ENCODE data around the gene MBNL2.
A peak's percentile ranks its signal among the peaks of the same experiment; 100 is the strongest.

MBNL2 gene

DNA sequence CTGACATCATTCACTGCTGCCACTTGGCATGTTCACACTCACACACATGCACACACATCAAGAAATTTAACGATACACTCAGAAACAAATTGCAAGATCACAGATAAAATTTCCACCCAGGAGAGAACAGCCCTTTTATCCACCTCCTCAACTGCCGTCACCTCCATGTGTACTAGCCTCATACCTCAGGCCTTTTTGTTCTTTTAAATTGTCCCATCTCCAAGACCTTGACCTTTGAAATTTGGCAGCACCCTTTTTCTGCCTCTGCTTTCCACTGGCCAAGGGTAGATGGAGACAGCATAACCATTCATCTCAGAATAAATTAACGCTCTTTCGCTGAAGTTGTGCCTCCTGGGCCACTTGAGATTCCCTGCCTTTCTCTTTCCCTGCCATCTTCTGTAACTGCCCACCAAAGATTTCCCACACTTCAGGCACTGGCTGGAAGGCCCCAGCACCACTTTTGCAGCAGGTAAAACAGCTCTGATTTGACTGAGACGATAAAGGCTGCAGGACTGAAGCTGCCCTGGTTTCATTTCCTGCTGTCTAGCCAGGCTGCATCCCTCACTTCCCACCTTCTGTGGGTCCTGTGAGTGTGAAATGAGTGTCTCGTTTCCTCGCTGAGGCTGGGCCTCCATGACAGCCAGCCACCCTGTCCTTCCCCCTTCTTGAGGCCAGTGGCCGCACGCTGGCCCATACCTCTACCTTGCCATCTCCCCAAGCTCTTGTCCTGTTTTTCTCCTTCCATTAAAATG, 39.3 kb downstream of the MBNL2 start:
- peaks cover 16% of the 10 kb centered on the region for H3K36me3 ChIP-seq (ENCODE audit: control insufficient read depth, insufficient read depth, low read length)
- H3K4me3 ChIP-seq (ENCODE audit: extremely low read depth, insufficient read depth, low read length, poor library complexity, severe bottlenecking), result no peak overlapping the region
- H3K9me3 ChIP-seq (ENCODE audit: control insufficient read depth, low read length), result no peaks in the 10 kb centered on the region
- H3K4me1 ChIP-seq (ENCODE audit: control insufficient read depth, insufficient read depth, low read length, poor library complexity, severe bottlenecking), result peaks cover 56% of the 10 kb centered on the region
- no peak overlapping the region for H3K27ac ChIP-seq (ENCODE audit: low read depth, low read length, severe bottlenecking)
- WGBS, 2 experiments (ENCODE audit: insufficient coverage in 2 of 2), result 92 to 98% methylated on average over 6 to 8 of the region's 9 CpGs

GRCh38 chr13:97262058-97262457, 39.9 kb downstream of the MBNL2 start:
- 90 to 98% methylated on average over 6 to 8 of the region's 8 CpGs for WGBS, 2 experiments (ENCODE audit: insufficient coverage in 2 of 2)
- no peak overlapping the region for H3K4me3 ChIP-seq (ENCODE audit: extremely low read depth, insufficient read depth, low read length, poor library complexity, severe bottlenecking)
- no peak overlapping the region for H3K27ac ChIP-seq (ENCODE audit: low read depth, low read length, severe bottlenecking)
- peaks cover 56% of the 10 kb centered on the region for H3K4me1 ChIP-seq (ENCODE audit: control insufficient read depth, insufficient read depth, low read length, poor library complexity, severe bottlenecking)
- H3K9me3 ChIP-seq (ENCODE audit: control insufficient read depth, low read length), result no peaks in the 10 kb centered on the region
- H3K36me3 ChIP-seq (ENCODE audit: control insufficient read depth, insufficient read depth, low read length), result peaks cover 16% of the 10 kb centered on the region

- H3K9me3 ChIP-seq (ENCODE audit: control insufficient read depth, low read length), result no peaks in the 10 kb centered on the region
- H3K4me3 ChIP-seq (ENCODE audit: extremely low read depth, insufficient read depth, low read length, poor library complexity, severe bottlenecking), result no peak overlapping the region
- 90 to 100% methylated on average over 1 of the region's 1 CpG for WGBS, 2 experiments (ENCODE audit: insufficient coverage in 2 of 2)
- no peak overlapping the region for H3K27ac ChIP-seq (ENCODE audit: low read depth, low read length, severe bottlenecking)
- peaks cover 23% of the 10 kb centered on the region for H3K36me3 ChIP-seq (ENCODE audit: control insufficient read depth, insufficient read depth, low read length)
- H3K4me1 ChIP-seq (ENCODE audit: control insufficient read depth, insufficient read depth, low read length, poor library complexity, severe bottlenecking), result peaks cover 57% of the 10 kb centered on the region
These were observed 41.0 kb downstream of the MBNL2 start for GRCh38 chr13:97263160-97263559.

GRCh38 chr13:97264663-97265062, 42.5 kb downstream of the MBNL2 start:
- peaks cover 57% of the 10 kb centered on the region for H3K4me1 ChIP-seq (ENCODE audit: control insufficient read depth, insufficient read depth, low read length, poor library complexity, severe bottlenecking)
- 93 to 94% methylated on average over 2 of the region's 3 CpGs for WGBS, 2 experiments (ENCODE audit: insufficient coverage in 2 of 2)
- no peak overlapping the region for H3K27ac ChIP-seq (ENCODE audit: low read depth, low read length, severe bottlenecking)
- no peaks in the 10 kb centered on the region for H3K9me3 ChIP-seq (ENCODE audit: control insufficient read depth, low read length)
- no peak overlapping the region for H3K4me3 ChIP-seq (ENCODE audit: extremely low read depth, insufficient read depth, low read length, poor library complexity, severe bottlenecking)
- H3K36me3 ChIP-seq (ENCODE audit: control insufficient read depth, insufficient read depth, low read length), result peaks cover 26% of the 10 kb centered on the region

GRCh38 chr13:97266332-97266731, 44.2 kb downstream of the MBNL2 start:
- peaks cover 41% of the 10 kb centered on the region for H3K4me1 ChIP-seq (ENCODE audit: control insufficient read depth, insufficient read depth, low read length, poor library complexity, severe bottlenecking)
- H3K27ac ChIP-seq (ENCODE audit: low read depth, low read length, severe bottlenecking), result no peak overlapping the region
- H3K9me3 ChIP-seq (ENCODE audit: control insufficient read depth, low read length), result no peaks in the 10 kb centered on the region
- WGBS, 2 experiments (ENCODE audit: insufficient coverage in 2 of 2), result 65 to 71% methylated on average over 3 to 6 of the region's 8 CpGs
- peaks cover 26% of the 10 kb centered on the region for H3K36me3 ChIP-seq (ENCODE audit: control insufficient read depth, insufficient read depth, low read length)
- H3K4me3 ChIP-seq (ENCODE audit: extremely low read depth, insufficient read depth, low read length, poor library complexity, severe bottlenecking), result no peak overlapping the region

DNA sequence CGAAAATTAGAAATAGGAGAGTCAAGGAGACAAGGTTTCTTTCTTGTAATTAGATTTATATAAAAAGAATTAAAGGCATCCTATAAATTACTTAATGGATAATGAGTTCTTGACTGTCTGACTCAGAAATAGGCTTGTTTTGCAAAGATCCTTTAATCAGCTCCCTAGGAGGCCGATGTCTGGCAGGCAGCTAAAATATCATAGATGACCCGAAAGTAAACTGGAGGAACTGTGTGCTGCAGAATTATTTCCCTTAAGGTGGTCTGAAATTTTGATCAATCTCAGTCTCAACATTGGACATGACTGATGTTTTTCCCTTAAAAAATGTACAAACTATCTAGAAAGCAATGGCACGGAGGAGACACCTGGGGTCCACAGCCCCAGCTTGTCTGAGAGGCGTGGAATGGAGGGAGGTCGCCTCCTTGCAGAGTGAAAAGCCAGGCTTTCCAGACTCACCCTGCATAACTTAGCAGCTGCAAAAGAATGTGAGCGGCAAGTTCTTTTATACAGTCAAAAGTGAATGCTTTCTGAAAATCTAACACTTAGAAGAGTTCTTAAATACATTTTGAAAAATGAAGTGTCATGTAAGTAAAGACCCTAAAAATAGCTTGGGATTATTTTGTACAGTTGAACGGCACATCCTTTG, 44.8 kb downstream of the MBNL2 start:
- H3K9me3 ChIP-seq (ENCODE audit: control insufficient read depth, low read length), result no peaks in the 10 kb centered on the region
- 65 to 78% methylated on average over 4 to 6 of the region's 8 CpGs for WGBS, 2 experiments (ENCODE audit: insufficient coverage in 2 of 2)
- peak overlapping the region; percentile 55 for H3K27ac ChIP-seq (ENCODE audit: low read depth, low read length, severe bottlenecking)

GRCh38 chr13:97267418-97268059, 45.4 kb downstream of the MBNL2 start:
- Histone ChIP-seq H3K9me3 (ENCODE audit: control insufficient read depth, low read length) (no peaks in the 10 kb centered on the region), H3K4me3 (ENCODE audit: extremely low read depth, insufficient read depth, low read length, poor library complexity, severe bottlenecking) (no peak overlapping the region), H3K36me3 (ENCODE audit: control insufficient read depth, insufficient read depth, low read length) (peaks cover 26% of the 10 kb centered on the region), H3K4me1 (ENCODE audit: control insufficient read depth, insufficient read depth, low read length, poor library complexity, severe bottlenecking) (peaks cover 39% of the 10 kb centered on the region), H3K27ac (ENCODE audit: low read depth, low read length, severe bottlenecking) (peak overlapping the region; percentile 55)
- WGBS, 2 experiments (ENCODE audit: insufficient coverage in 2 of 2), result 51 to 62% methylated on average over 7 to 9 of the region's 11 CpGs

More for the DNA sequence above, 44.8 kb downstream of the MBNL2 start:
- Histone ChIP-seq H3K4me1 (ENCODE audit: control insufficient read depth, insufficient read depth, low read length, poor library complexity, severe bottlenecking) (peaks cover 36% of the 10 kb centered on the region), H3K36me3 (ENCODE audit: control insufficient read depth, insufficient read depth, low read length) (peaks cover 26% of the 10 kb centered on the region), H3K4me3 (ENCODE audit: extremely low read depth, insufficient read depth, low read length, poor library complexity, severe bottlenecking) (no peak overlapping the region)

DNA sequence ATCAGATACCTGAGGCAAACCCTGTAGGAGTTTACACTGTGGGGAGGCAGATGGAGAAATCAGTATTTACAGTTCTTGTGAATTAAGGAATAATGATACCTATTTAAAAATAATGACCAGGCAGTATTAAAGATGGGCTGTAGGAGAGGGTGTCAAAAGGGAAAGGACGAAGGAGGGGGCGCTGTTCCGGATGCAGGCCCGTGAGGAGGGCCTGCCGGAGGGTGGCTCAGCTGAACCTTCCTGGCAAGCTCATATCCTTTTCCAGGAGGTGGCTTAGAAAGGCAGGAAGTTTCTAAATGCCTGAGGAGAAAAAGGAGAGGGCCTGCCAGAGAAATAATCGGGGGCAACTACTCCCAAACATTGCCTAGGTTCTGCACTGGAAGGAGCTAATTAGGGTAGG, 46.6 kb downstream of the MBNL2 start:
- Histone ChIP-seq H3K27ac (ENCODE audit: low read depth, low read length, severe bottlenecking) (no peak overlapping the region), H3K36me3 (ENCODE audit: control insufficient read depth, insufficient read depth, low read length) (peaks cover 17% of the 10 kb centered on the region), H3K4me1 (ENCODE audit: control insufficient read depth, insufficient read depth, low read length, poor library complexity, severe bottlenecking) (peaks cover 44% of the 10 kb centered on the region), H3K9me3 (ENCODE audit: control insufficient read depth, low read length) (no peaks in the 10 kb centered on the region), H3K4me3 (ENCODE audit: extremely low read depth, insufficient read depth, low read length, poor library complexity, severe bottlenecking) (no peak overlapping the region)
- WGBS, 2 experiments (ENCODE audit: insufficient coverage in 2 of 2), result 57 to 90% methylated on average over 5 to 6 of the region's 6 CpGs

DNA sequence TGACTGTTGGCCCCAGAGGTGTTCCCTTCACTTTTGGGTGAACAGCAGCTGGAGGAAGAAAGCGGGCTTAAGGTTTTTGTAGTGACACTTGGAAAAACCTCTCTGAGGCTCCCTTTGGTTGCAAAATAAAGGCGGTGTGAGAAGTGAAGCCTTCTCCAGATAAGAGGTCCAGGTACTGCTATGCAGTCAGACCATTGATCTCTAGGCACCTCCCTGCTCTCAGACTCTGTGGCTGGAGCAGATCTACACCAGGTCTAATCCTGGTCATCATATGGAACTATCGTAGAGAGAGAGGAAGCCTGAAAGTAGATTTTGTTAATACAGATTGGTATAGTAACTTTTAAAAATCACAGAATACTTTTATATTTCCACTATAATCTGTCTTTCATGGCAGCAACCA, 47.5 kb downstream of the MBNL2 start:
- Histone ChIP-seq H3K4me3 (ENCODE audit: extremely low read depth, insufficient read depth, low read length, poor library complexity, severe bottlenecking) (no peak overlapping the region), H3K27ac (ENCODE audit: low read depth, low read length, severe bottlenecking) (no peak overlapping the region), H3K4me1 (ENCODE audit: control insufficient read depth, insufficient read depth, low read length, poor library complexity, severe bottlenecking) (peaks cover 44% of the 10 kb centered on the region), H3K9me3 (ENCODE audit: control insufficient read depth, low read length) (no peaks in the 10 kb centered on the region), H3K36me3 (ENCODE audit: control insufficient read depth, insufficient read depth, low read length) (peaks cover 18% of the 10 kb centered on the region)
- WGBS, 2 experiments (ENCODE audit: insufficient coverage in 2 of 2), result 88 to 100% methylated on average over 1 of the region's 3 CpGs

GRCh38 chr13:97272526-97272925, 50.4 kb downstream of the MBNL2 start:
- WGBS, 2 experiments (ENCODE audit: insufficient coverage in 2 of 2), result no CpG with 5 or more reads among the region's 1 CpG
- no peak overlapping the region for H3K27ac ChIP-seq (ENCODE audit: low read depth, low read length, severe bottlenecking)

More at GRCh38 chr13:97272526-97272925, 50.4 kb downstream of the MBNL2 start:
- Histone ChIP-seq H3K9me3 (ENCODE audit: control insufficient read depth, low read length) (no peaks in the 10 kb centered on the region), H3K36me3 (ENCODE audit: control insufficient read depth, insufficient read depth, low read length) (peaks cover 43% of the 10 kb centered on the region), H3K4me3 (ENCODE audit: extremely low read depth, insufficient read depth, low read length, poor library complexity, severe bottlenecking) (no peak overlapping the region), H3K4me1 (ENCODE audit: control insufficient read depth, insufficient read depth, low read length, poor library complexity, severe bottlenecking) (peaks cover 37% of the 10 kb centered on the region)
